HL-60 (cell line): ENCODE measurements around the gene SCO1.
A peak's percentile ranks its signal among the peaks of the same experiment; 100 is the strongest.
"Not testable (repeated sequence)": the region's sequence is repeated elsewhere in the genome, so short reads cannot be mapped to it uniquely, and the experiment has no call there.

Source experiments
- DNase-seq, 2 experiments: peaks; one replicate each; pipeline ENCODE4 v3.0.0-alpha.2; 2010 to 2020; ENCODE audit warnings: low read depth in 1 of 2, low spot score in 1 of 2
- H3K27ac ChIP-seq: fragments of 250-450 bp; sonication (Bioruptor Pico); replicated peaks from 2 replicates; pipeline ENCODE4 v1.5.1; 2020; ENCODE audit warnings: mild to moderate bottlenecking, moderate library complexity
- H3K27me3 ChIP-seq: fragments of 250-450 bp; sonication (Bioruptor Pico); 2 replicates; pipeline ENCODE4 v1.5.1; 2021; ENCODE audit warnings: mild to moderate bottlenecking, moderate library complexity; ENCODE audit not compliant: insufficient read depth, poor library complexity, severe bottlenecking
- H3K4me3 ChIP-seq: replicated peaks from 2 replicates; pipeline ENCODE4 v1.5.1; 2011; ENCODE audit warnings: mild to moderate bottlenecking, control low read depth, low read length; ENCODE audit not compliant: insufficient read depth
- GABPA ChIP-seq: IDR thresholded peaks from 2 replicates; pipeline ENCODE4 v1.6.1; 2012; ENCODE audit warnings: low read depth
- POLR2AphosphoS5 ChIP-seq: IDR thresholded peaks from 2 replicates; pipeline ENCODE4 v1.6.1; 2012; ENCODE audit warnings: low read depth
- SPI1 ChIP-seq: IDR thresholded peaks from 2 replicates; pipeline ENCODE4 v1.6.1; 2012; ENCODE audit warnings: low read depth, mild to moderate bottlenecking, borderline replicate concordance
- TF ChIP-seq, protein P1 (sequence below): IDR thresholded peaks from one replicate; pipeline ENCODE4 v1.5.1; 2011; ENCODE audit warnings: low read length, control low read depth, inconsistent platforms; ENCODE audit not compliant: insufficient read depth
- TF ChIP-seq, protein P2 (sequence below): IDR thresholded peaks from 2 replicates; pipeline ENCODE4 v1.6.1; 2012; ENCODE audit warnings: low read depth; ENCODE audit not compliant: insufficient replicate concordance

Gene SCO1

DNA sequence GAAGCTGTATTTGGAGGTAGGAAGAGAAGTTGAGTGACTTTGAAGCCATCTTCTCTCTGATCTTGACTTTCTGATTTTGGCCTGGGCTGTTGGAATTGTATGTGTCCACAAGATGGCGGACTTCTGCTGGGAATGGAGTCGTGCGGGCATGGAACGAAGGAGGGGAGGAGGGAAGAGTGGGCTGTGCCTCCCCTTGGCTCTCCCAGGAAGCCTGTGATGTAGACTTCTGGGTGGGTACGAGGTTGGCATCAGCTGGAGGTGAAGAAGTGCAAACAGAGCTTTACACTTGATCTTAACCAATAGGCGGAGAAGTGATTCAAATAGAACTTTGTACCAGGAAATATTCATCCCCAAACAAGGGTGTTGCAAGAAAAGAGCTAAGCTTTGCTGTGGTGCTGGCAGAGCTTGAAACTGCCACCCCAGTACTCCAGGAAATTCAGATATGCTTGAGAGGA, 39.9 kb upstream of the SCO1 start:
- peak in 1 of 2 experiments; percentile 11 for DNase-seq
- TF ChIP-seq POLR2AphosphoS5: no peak
- TF ChIP-seq, protein P1, sequence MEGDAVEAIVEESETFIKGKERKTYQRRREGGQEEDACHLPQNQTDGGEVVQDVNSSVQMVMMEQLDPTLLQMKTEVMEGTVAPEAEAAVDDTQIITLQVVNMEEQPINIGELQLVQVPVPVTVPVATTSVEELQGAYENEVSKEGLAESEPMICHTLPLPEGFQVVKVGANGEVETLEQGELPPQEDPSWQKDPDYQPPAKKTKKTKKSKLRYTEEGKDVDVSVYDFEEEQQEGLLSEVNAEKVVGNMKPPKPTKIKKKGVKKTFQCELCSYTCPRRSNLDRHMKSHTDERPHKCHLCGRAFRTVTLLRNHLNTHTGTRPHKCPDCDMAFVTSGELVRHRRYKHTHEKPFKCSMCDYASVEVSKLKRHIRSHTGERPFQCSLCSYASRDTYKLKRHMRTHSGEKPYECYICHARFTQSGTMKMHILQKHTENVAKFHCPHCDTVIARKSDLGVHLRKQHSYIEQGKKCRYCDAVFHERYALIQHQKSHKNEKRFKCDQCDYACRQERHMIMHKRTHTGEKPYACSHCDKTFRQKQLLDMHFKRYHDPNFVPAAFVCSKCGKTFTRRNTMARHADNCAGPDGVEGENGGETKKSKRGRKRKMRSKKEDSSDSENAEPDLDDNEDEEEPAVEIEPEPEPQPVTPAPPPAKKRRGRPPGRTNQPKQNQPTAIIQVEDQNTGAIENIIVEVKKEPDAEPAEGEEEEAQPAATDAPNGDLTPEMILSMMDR: peak; percentile 7
- TF ChIP-seq GABPA: no peak
- H3K27me3 ChIP-seq: no peaks in the 10 kb centered on the region
- no peak overlapping the region for H3K4me3 ChIP-seq
- H3K27ac ChIP-seq: no peak overlapping the region

DNA sequence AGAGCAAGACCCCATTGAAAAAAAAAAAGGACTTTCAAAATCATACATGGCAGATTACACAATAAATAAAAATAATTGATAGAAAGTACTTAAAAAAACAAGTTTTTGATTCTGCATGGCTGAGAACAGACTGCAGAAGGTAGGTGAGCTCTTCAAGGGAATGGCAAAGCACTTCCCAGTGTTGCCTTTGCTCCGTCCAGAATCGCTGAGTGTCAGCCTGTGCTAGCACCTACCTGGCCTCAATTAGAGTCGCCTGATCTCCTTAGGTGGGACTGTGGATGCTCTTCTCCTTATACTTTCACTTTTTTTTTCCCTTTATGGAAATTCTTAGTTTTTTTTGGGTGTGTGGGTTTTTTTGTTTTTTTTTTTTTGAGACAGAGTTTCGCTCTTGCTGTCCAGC, 38.5 kb upstream of the SCO1 start:
- H3K27ac ChIP-seq: no peak overlapping the region
- TF ChIP-seq, protein P2, sequence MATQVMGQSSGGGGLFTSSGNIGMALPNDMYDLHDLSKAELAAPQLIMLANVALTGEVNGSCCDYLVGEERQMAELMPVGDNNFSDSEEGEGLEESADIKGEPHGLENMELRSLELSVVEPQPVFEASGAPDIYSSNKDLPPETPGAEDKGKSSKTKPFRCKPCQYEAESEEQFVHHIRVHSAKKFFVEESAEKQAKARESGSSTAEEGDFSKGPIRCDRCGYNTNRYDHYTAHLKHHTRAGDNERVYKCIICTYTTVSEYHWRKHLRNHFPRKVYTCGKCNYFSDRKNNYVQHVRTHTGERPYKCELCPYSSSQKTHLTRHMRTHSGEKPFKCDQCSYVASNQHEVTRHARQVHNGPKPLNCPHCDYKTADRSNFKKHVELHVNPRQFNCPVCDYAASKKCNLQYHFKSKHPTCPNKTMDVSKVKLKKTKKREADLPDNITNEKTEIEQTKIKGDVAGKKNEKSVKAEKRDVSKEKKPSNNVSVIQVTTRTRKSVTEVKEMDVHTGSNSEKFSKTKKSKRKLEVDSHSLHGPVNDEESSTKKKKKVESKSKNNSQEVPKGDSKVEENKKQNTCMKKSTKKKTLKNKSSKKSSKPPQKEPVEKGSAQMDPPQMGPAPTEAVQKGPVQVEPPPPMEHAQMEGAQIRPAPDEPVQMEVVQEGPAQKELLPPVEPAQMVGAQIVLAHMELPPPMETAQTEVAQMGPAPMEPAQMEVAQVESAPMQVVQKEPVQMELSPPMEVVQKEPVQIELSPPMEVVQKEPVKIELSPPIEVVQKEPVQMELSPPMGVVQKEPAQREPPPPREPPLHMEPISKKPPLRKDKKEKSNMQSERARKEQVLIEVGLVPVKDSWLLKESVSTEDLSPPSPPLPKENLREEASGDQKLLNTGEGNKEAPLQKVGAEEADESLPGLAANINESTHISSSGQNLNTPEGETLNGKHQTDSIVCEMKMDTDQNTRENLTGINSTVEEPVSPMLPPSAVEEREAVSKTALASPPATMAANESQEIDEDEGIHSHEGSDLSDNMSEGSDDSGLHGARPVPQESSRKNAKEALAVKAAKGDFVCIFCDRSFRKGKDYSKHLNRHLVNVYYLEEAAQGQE: no peak
- TF ChIP-seq, protein P1: no peak
- TF ChIP-seq GABPA (no peak), POLR2AphosphoS5 (no peak), SPI1 (no peak)
- H3K27me3 ChIP-seq: no peaks in the 10 kb centered on the region
- no peak for DNase-seq
- H3K4me3 ChIP-seq: no peak overlapping the region

DNA sequence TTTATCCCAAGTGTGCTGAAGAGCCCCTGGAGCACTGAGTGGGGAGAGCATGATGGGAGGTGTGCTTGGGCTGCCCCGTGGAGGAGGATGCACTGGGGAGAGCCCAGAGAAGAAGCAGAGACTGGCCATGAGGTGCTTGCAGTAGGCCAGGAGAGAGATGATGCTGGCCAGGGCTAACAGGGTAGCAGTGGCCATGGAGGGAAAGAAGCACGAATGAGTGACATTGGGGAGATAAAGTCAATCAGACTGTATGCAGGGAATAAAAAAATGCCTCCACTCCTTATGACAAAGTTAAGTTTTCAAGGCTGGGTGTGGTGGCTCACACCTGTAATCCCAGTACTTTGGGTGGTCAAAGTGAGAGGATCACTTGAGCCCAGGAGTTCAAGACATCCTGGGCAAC, 37.9 kb upstream of the SCO1 start:
- TF ChIP-seq, protein P1: no peak
- no peak for TF ChIP-seq POLR2AphosphoS5
- TF ChIP-seq GABPA: no peak
- TF ChIP-seq, protein P2: no peak
- no peak for TF ChIP-seq SPI1
- Histone ChIP-seq H3K27ac (no peak overlapping the region), H3K27me3 (no peaks in the 10 kb centered on the region), H3K4me3 (no peak overlapping the region)
- no peak for DNase-seq

DNA sequence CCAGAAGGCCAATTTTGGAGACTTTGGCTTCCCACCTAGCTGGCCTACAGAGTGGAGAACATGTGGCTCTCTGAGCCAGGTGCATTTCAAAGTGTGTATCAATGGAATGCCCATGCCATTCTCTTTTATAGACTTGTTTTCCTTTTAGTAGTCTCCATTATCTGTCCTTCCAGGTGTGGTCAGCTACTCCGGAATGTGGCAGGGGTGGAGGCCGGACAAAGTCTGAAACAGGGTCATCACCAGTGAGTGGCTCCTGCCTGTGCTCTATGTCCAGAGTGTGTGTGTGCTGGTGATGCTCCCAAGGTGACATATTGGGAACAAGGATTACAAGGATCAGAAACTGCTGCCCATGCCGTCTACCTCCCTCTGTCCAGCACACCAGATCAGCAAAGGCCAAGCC, 36.3 kb upstream of the SCO1 start:
- H3K27ac ChIP-seq: no peak overlapping the region
- TF ChIP-seq, protein P2: no peak
- TF ChIP-seq SPI1 (no peak), GABPA (no peak), POLR2AphosphoS5 (no peak)
- TF ChIP-seq, protein P1: no peak
- no peak for DNase-seq
- H3K4me3 ChIP-seq: no peak overlapping the region
- no peaks in the 10 kb centered on the region for H3K27me3 ChIP-seq

DNA sequence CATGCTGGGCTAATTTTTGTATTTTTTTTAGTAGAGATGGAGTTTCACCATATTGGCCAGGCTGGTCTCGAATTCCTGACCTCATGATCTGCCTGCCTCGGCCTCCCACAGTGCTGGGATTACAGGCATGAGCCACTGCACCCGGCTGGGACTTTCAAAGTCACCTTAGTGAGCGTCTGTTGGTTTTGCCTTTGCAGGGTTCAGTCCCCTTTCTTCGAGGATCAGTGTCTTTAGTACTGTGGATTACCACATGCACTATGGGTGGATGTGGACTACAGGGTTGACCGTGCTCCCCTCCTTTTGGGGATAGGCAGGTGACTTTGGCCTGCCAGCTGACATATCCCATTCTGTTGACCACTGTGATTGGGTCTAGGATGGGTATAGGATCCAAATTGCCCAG, 34.8 kb upstream of the SCO1 start:
- not testable (repeated sequence) for DNase-seq

More for the DNA sequence above, 34.8 kb upstream of the SCO1 start:
- not testable (repeated sequence) for H3K27ac ChIP-seq, H3K4me3 ChIP-seq, H3K27me3 ChIP-seq
